Left renal pelvis (tissue), 4 donors: ENCODE data around the gene PCCB. TPM values are rescaled to one million over a fixed set of nuclear protein-coding genes. Genes with fewer than 3 reads are reported as not detected.
"Not testable (repeated sequence)": the region's sequence is repeated elsewhere in the genome, so short reads cannot be mapped to it uniquely, and the experiment has no call there.

ENCODE experiments used
- DNase-seq, 4 donors: peaks; one replicate each; pipeline ENCODE4 v3.0.0-alpha.2; 2013; ENCODE audit warnings: low read depth in 4 of 4, low spot score in 3 of 4
- polyA plus RNA-seq, 4 donors: library from polyadenylated mRNA; unstranded; fragments of 120-200 nt; gene quantifications; one replicate each; pipeline ENCODE4 v1.2.1, GENCODE V29; 2013; ENCODE audit not compliant: insufficient read length in 4 of 4

PCCB gene
- polyA plus RNA-seq, 4 donors, result 30.3 to 72.7 (median 56.9) TPM

DNA sequence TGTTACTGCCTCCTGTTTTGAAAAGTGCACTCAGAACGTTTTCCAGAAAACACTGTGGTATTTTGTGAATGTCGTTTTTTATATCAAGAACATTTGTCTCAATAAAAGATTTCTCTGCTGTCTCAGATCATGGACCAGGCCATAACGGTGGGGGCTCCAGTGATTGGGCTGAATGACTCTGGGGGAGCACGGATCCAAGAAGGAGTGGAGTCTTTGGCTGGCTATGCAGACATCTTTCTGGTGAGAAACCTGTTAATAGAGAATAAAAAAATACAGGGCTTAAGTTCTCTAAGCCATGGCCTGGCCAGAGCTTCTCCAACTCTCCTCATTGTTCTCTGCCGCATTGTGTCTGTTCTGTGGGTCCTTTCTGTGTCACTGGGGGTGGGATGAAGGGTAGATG, 11.7 kb downstream of the PCCB start:
- DNase-seq, result no peak

- DNase-seq, result no peak
Measured at GRCh38 chr3:136262559-136262958, 12.4 kb downstream of the PCCB start.

GRCh38 chr3:136263251-136263650, 13.1 kb downstream of the PCCB start:
- DNase-seq, result no peak

GRCh38 chr3:136266468-136267125, 16.5 kb downstream of the PCCB start:
- not testable (repeated sequence) for DNase-seq

DNA sequence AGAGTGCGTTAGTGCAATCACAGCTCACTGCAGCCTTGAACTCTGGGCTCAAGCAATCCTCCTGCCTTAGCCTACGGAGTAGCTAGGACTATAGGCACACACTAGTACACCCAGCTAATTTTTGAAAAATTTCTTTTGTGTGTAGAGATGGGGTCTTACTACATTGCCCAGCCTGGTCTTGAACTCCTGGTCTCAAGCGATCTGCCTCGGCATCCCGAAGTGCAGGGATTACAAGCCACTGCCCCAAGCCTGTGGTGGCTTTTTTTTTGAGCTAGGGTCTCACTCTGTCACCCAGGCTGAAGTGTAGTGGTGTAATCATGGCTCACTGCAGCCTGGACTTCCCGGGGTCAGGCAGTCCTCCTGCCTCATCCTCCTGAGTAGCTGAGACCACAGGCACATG, 17.1 kb downstream of the PCCB start:
- no peak for DNase-seq

DNA sequence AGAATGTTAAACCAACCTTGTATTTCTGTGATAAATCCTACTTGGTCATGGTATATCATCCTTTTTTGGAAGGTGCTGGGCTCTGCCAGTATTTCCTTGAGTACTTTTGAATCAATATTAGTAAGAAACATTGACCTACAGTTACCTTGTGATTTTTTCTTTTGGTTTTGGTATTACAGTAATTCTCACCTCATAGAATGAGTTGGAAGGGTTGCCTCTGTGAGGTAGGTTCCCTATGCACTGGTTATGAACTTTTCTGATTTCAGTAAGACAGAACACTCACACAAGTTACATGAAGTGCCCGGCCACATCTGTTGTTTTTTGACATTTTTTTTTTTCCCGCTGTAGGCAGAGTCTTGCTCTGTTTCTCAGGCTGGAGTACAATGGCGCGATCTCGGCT, 20.0 kb downstream of the PCCB start:
- no peak for DNase-seq

- not testable (repeated sequence) for DNase-seq
Measured at GRCh38 chr3:136271626-136272025, 21.5 kb downstream of the PCCB start.

- DNase-seq, result no peak
Measured at GRCh38 chr3:136276049-136276755, 26.1 kb downstream of the PCCB start.

DNA sequence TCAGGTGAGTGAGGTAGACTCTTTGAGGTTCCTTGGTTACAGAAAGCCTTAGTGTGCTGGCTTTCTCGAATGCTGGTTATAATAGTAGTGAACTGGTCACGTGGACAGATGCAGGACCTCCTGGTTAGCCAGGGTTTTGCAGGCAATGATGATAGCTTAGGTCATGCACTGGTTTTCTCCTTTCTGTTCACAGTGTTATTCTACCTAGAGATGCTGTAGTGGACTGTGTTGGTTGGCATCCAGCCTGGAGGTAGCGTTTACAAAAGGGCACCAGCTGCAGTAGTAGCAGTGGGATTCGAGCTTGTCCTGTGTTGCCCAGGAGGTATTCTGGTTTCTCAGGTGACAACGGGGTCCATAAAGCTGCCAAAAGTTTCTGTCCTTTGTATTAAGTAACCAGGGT, 27.0 kb downstream of the PCCB start:
- DNase-seq, result no peak

- DNase-seq, result no peak
Measured at GRCh38 chr3:136277634-136278033, 27.5 kb downstream of the PCCB start.

- no peak for DNase-seq
Measured at GRCh38 chr3:136279092-136279491, 29.0 kb downstream of the PCCB start.

DNA sequence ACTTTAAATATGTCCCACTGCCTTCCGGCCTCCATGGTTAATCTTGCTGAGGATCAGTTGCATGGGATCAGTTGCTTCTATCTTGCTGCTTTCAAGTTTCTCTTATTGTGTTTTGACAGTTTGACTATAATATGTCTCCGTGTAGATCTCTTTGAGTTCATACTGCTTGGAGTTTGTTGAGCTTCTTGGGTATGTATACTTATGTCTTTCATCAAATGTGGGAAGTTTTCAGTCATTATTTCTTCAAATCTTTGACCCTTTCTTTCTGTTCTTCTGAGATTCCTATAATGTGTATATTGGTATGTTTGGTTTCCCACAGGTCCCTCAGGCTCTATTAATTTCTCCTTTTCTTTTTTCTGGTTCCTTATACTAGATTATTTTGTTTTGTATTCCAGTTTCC, 30.8 kb downstream of the PCCB start:
- DNase-seq, result no peak

DNA sequence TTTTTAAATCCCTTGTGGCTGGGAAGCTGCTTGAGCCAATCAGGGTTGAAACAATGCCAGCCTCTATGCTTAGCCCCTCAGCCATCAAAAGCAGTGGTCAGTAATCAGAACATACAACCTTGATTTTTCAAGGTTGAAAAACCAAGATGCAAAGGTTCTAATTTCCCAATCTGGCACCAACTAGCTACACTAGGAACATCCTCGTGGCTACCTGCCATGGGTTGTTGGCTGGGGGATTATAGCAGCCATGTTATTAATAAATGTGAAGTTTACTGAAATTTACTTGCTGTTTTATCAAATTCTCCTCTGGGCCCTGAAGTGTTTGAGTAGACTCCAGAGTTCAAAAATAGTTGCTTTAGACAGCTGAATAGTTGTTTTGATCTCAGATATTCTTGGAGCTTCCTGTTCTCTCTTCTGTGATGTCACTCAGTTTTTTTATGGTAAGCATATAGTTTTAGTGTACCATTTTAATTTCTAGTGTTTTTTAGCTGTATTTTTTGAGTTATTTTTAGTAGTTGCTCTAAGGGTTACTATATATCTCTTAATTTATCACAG, 31.9 kb downstream of the PCCB start:
- no peak for DNase-seq

- no peak for DNase-seq
Measured at GRCh38 chr3:136283627-136284026, 33.5 kb downstream of the PCCB start.

DNA sequence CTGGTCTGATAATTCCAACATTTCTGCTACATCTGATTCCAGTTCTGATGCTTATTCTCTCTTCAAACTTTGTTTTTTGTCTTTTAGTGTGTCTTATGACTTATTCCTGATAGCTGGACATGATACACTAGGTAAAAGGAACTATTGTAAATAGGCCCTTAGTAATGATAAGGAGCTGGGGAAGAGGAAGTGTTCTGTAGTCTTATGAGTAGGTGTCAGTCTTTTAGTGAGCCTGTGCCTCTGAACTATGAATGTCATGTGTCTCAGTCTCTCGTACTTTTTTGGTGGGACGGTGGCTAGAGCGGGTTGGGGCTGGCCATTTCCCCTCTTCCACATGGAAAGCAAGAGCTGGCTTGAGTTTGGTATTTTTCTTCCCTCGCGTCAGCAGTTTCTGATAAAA, 41.2 kb downstream of the PCCB start:
- no peak for DNase-seq

- DNase-seq, result no peak
Measured at GRCh38 chr3:136292500-136292899, 42.4 kb downstream of the PCCB start.

DNA sequence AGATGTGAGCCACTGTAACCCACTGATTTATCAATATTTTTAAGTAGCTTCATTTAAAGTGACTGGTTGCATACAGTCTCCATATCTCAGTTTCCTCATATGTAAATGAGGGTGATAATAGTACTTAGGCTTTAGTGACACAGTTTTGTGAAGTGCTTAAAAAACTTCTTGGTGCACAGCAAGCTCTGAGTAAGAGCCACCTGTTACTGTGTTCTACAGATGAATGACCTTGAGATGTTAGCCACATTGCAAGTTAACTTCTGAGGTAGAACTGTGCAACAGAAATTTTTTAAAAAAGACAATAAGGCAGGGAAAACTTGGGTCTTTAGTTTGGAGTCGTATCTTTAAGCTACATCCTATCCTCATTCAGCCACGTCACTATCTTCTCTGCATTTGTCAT, 43.1 kb downstream of the PCCB start:
- DNase-seq, result no peak

GRCh38 chr3:136294176-136294575, 44.0 kb downstream of the PCCB start:
- no peak for DNase-seq

DNA sequence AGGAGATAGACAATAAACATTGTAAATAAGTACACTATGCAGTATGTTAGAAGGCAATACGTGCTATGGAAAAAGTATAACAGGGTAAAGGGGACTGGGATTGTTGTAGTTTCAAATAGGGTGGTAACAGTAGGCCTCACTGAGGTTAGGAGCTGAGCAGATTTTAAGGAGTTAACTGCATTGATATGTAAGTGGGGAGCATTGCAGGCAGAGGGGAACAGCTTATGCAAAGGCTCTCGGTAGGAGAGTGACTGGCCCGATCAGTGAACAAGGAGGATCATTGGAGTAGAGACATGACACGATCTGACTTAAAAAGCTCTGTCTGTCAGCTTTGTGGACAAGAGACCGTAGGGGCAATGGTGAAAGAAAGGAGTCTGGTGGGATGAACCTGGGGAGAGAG, 46.8 kb downstream of the PCCB start:
- DNase-seq, result no peak

DNA sequence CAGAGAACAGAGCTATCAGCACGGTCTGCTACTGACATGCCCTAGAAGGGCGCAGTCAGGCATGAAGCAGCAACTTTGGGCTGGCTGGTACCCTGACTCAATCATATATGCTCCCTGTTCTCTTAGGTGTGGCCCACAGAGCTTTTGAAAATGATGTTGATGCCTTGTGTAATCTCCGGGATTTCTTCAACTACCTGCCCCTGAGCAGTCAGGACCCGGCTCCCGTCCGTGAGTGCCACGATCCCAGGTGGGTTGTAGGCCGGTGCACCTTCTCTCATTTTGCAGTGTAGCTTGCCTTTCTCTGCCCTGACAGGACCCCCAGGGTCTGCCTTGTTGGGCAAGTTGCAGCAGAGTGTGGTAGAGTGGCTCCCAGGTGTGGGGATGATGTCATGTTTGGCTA, 47.7 kb downstream of the PCCB start:
- no peak for DNase-seq

DNA sequence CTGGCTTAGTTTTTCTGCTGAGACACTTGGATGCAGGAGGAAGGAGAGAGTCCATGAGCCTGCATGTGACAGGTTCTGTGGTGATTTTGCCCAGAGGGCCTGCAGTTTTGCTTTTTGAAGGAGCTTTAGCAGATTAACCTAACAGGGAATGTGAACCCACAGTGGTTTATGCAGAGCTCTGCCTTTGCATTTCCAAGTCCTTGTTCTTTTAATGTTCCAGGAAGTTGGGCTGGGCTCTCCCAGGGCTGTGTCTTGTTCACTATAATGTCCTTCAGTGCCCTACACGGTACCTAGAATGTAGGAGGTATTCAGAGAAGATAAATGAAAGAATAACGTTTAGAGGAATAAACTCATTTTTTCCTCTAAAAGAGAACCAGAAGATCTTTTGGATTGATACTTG, 50.3 kb downstream of the PCCB start:
- DNase-seq, result no peak

DNA sequence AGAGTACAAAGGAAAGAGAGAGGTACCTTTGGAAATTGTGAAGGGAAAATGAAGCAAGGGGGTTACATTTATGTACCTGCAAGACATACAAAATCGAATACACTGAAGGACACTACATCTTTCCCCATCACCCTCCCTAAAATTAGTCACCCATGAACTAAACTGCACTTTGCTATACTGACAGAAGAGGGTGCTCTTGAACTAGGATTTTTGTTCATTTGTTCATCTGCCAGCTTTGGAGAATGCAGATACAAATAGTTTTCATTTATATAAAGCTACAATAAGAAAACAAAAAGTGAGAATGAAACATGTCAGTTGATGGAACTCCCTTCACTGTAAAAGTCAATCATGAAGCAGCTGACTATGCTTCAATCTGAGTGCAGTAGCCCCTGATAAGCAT, 55.7 kb downstream of the PCCB start:
- no peak for DNase-seq
